Spleen (tissue), 11 donors: ENCODE measurements around the gene ACCSL. TPM values are rescaled to one million over a fixed set of nuclear protein-coding genes. Genes with fewer than 3 reads are reported as not detected.

Experiments
- DNase-seq: peaks from one replicate; pipeline ENCODE4 v3.0.0-alpha.2; 2020
- H3K27ac ChIP-seq, 8 donors: fragments of 200-600 bp; sonication (generic) in 7 of 8; 1 replicate in 4 of 8; 2 replicates in 4 of 8; pipeline versions ENCODE4 v1.5.0 to v1.8.0; 2016 to 2021; ENCODE audit warnings: inconsistent platforms in 4 of 8, mild to moderate bottlenecking in 4 of 8, moderate library complexity in 1 of 8
- H3K27me3 ChIP-seq, 7 donors: fragments of 200-600 bp; sonication (generic) in 6 of 7; replicated peaks in 1 of 7; 1 replicate in 4 of 7; 2 replicates in 3 of 7; pipeline versions ENCODE4 v1.5.0 to v1.8.0; 2016 to 2021; ENCODE audit warnings: inconsistent platforms in 3 of 7, mild to moderate bottlenecking in 1 of 7
- H3K36me3 ChIP-seq, 6 donors: fragments of 200-600 bp; sonication (generic) in 5 of 6; 1 replicate in 4 of 6; 2 replicates in 2 of 6; pipeline versions ENCODE4 v1.5.0 to v1.8.0; 2016 to 2021; ENCODE audit warnings: inconsistent platforms in 2 of 6
- H3K4me1 ChIP-seq, 6 donors: fragments of 200-600 bp; sonication (generic) in 5 of 6; 1 replicate in 3 of 6; 2 replicates in 3 of 6; pipeline versions ENCODE4 v1.5.0 to v1.8.0; 2016 to 2021; ENCODE audit warnings: inconsistent platforms in 3 of 6
- H3K4me3 ChIP-seq, 8 donors: fragments of 200-600 bp; sonication (generic) in 7 of 8; 1 replicate in 4 of 8; 2 replicates in 4 of 8; pipeline versions ENCODE4 v1.5.0 to v1.8.0; 2016 to 2021; ENCODE audit warnings: inconsistent platforms in 4 of 8, mild to moderate bottlenecking in 4 of 8, moderate library complexity in 2 of 8
- H3K9me3 ChIP-seq, 8 donors: fragments of 200-600 bp; sonication (generic) in 7 of 8; 1 replicate in 4 of 8; 2 replicates in 4 of 8; pipeline versions ENCODE4 v1.5.0 to v1.8.0; 2016 to 2021; ENCODE audit warnings: inconsistent platforms in 4 of 8
- POLR2A ChIP-seq, 3 donors: fragments of 450-650 bp; IDR thresholded peaks; one replicate each; pipeline ENCODE4 v1.5.1; 2017; ENCODE audit warnings: antibody characterized with exemption in 3 of 3, mild to moderate bottlenecking in 1 of 3
- POLR2AphosphoS5 ChIP-seq, 3 donors: sonication (generic); formaldehyde crosslinking; IDR thresholded peaks; one replicate each; pipeline ENCODE4 v1.5.1; 2017; ENCODE audit warnings: antibody characterized with exemption in 3 of 3
- WGBS, 5 donors: extraction: QIAGEN DNeasy Blood & Tissue Kit in 3 of 5; methylation state at CpG; one replicate each; pipeline versions ENCODE4 v1.1.5 to v1.1.7; 2013 to 2018; 5-methylcytosine and 5-hydroxymethylcytosine counted together
- intact Hi-C: fragments of 100-400 bp; cut with DNase I; formaldehyde crosslinking; loops from one replicate; pipeline ENCODE4 v1.15.0; 2023; ENCODE audit warnings: low total_unique reads
- polyA plus RNA-seq, 3 donors: library from polyadenylated mRNA; stranded (reverse); fragments of 200-250 nt; gene quantifications; one replicate each; pipeline ENCODE4 v1.2.1, GENCODE V29; 2013
- total RNA-seq, 7 donors: library from RNA; depleted of rRNA in 3 of 7; stranded (reverse); fragments of >200 nt in 3 of 7; fragmentation: NEBNext Ultra II Directional in 4 of 7; extraction: Animal tissue kit (Norgen Biotek cat#: 25700) in 4 of 7; gene quantifications; one replicate each; pipeline versions ENCODE4 v1.1.0 to v1.2.1, GENCODE V29; 2016 to 2021
- TF ChIP-seq, protein P1 (sequence below), 11 experiments: fragments of 200-600 bp in 7 of 11; fragments of 450-650 bp in 4 of 11; sonication (generic) in 4 of 11; IDR thresholded peaks in 8 of 11; conservative IDR thresholded peaks in 3 of 11; 1 replicate in 7 of 11; 2 replicates in 4 of 11; pipeline versions ENCODE4 v1.4.0 to v1.8.0; 2016 to 2021; ENCODE audit warnings: antibody characterized with exemption in 11 of 11, inconsistent platforms in 4 of 11, mild to moderate bottlenecking in 1 of 11
- donor health status: healthy with polysubstance abuse.
- donor health status: DM: no; HTN: no; CAD: no; lungs with moderate emphysema.
- donor health status: DM: no; HTN: no; CAD: no.
- donor health status: Bipolar disorder and iron deficiency.
- donor health status: healthy.
- donor health status: DM: no; HTN: no; CAD: no.
- donor health status: DM: yes; HTN: yes; CAD: no.

The ACCSL gene
- total and polyA plus RNA-seq, 10 donors, result 0.19 to 0.23 (median 0.20) TPM; not detected in 7

DNA sequence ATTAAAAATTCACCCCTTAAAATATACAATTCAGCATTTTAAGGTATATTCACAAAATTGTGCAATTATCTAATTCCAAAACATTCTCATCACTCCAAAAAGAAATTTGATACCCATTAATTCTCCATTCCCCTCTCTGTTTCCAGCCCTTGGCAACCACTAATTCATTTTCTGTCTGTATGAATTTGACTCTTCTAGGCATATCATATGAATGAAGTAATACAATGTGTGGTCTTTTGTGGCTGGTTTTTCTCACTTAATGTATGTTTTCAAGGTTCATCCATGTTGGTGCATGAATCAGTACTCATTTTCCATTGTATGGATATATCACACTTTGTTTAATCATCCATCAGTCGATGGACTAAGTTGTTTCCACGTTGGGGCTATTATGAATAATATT is 29.0 kb upstream of the ACCSL start:
- WGBS, 5 donors, result 64 to 77% (median 69%) methylated on average over 2 of the region's 2 CpGs
- Histone ChIP-seq H3K27me3 (no peaks in the 10 kb centered on the region), H3K27ac (no peak overlapping the region), H3K4me1 (peaks cover 0 to 5% (median 0%) of the 10 kb centered on the region in 6 donors), H3K36me3 (no peaks in the 10 kb centered on the region), H3K4me3 (no peak overlapping the region), H3K9me3 (peaks cover 0 to 12% (median 0%) of the 10 kb centered on the region in 8 donors)
- DNase-seq, result no peak
- intact Hi-C loops, result no loop called here
- TF ChIP-seq POLR2A (IDR thresholded peaks at IDR 0.05) (no peak), POLR2AphosphoS5 (IDR thresholded peaks at IDR 0.05) (no peak)
- TF ChIP-seq, protein P1, sequence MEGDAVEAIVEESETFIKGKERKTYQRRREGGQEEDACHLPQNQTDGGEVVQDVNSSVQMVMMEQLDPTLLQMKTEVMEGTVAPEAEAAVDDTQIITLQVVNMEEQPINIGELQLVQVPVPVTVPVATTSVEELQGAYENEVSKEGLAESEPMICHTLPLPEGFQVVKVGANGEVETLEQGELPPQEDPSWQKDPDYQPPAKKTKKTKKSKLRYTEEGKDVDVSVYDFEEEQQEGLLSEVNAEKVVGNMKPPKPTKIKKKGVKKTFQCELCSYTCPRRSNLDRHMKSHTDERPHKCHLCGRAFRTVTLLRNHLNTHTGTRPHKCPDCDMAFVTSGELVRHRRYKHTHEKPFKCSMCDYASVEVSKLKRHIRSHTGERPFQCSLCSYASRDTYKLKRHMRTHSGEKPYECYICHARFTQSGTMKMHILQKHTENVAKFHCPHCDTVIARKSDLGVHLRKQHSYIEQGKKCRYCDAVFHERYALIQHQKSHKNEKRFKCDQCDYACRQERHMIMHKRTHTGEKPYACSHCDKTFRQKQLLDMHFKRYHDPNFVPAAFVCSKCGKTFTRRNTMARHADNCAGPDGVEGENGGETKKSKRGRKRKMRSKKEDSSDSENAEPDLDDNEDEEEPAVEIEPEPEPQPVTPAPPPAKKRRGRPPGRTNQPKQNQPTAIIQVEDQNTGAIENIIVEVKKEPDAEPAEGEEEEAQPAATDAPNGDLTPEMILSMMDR (IDR thresholded peaks at IDR 0.05 in 8 of 11, conservative IDR thresholded peaks at IDR 0.05 in 3 of 11), result no peak

DNA sequence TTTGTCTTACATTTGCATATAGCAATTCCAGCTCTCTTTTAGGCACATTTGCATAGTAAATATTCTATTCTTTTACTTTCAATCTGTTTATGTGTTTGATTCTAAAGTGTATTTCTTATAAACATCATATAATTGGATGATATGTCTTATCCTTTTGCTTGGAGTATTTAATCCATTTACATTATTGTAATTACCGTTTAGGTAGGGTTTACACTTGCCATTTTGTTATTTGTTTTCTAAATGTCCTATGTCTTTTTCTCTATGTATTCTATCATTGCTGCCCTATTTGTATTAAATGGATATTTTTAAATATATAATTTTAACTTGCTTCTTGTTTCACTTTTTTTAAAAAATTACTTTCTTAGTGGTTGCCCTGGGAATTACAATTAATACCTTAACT is 22.8 kb upstream of the ACCSL start:
- TF ChIP-seq POLR2A (IDR thresholded peaks at IDR 0.05) (no peak), POLR2AphosphoS5 (IDR thresholded peaks at IDR 0.05) (no peak)
- TF ChIP-seq, protein P1 (IDR thresholded peaks at IDR 0.05 in 8 of 11, conservative IDR thresholded peaks at IDR 0.05 in 3 of 11), result no peak
- intact Hi-C loops, result no loop called here
- Histone ChIP-seq H3K36me3 (no peaks in the 10 kb centered on the region), H3K27me3 (peaks cover 0 to 3% (median 0%) of the 10 kb centered on the region in 7 donors), H3K9me3 (peaks cover 0 to 30% (median 10%) of the 10 kb centered on the region in 8 donors), H3K27ac (no peak overlapping the region), H3K4me3 (no peak overlapping the region), H3K4me1 (no peaks in the 10 kb centered on the region)
- WGBS, 5 donors, result 88 to 100% (median 95%) methylated on average over 1 of the region's 1 CpG
- no peak for DNase-seq

DNA sequence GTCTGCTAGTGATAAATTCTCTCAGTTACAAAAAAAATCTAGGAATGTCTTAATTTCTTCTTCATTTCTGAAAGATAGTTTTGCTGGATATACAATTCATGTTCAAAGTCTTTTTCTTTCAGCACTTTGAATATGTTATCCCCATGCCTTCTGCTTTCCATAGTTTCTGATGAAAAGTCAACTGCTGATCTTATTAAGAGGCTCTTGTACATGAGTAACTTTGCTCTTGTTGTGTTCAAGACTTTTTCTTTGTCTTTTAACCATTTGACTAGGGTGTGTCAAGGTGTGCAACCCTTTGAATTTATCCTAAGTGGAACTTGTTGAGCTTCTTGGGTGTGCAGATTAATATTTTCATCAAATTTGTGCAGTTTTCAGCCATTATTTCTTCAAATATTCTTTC is 22.1 kb upstream of the ACCSL start:
- no peak overlapping the region for H3K27ac ChIP-seq
- no peak for DNase-seq
- H3K27me3 ChIP-seq, result peaks cover 0 to 8% (median 0%) of the 10 kb centered on the region in 7 donors
- TF ChIP-seq POLR2A (IDR thresholded peaks at IDR 0.05), result no peak
- TF ChIP-seq POLR2AphosphoS5 (IDR thresholded peaks at IDR 0.05), result no peak
- TF ChIP-seq, protein P1 (IDR thresholded peaks at IDR 0.05 in 8 of 11, conservative IDR thresholded peaks at IDR 0.05 in 3 of 11), result no peak
- H3K9me3 ChIP-seq, result peaks cover 0 to 30% (median 10%) of the 10 kb centered on the region in 8 donors
- intact Hi-C loops, result no loop called here
- H3K4me3 ChIP-seq, result no peak overlapping the region
- no peaks in the 10 kb centered on the region for H3K36me3 ChIP-seq
- H3K4me1 ChIP-seq, result no peaks in the 10 kb centered on the region

DNA sequence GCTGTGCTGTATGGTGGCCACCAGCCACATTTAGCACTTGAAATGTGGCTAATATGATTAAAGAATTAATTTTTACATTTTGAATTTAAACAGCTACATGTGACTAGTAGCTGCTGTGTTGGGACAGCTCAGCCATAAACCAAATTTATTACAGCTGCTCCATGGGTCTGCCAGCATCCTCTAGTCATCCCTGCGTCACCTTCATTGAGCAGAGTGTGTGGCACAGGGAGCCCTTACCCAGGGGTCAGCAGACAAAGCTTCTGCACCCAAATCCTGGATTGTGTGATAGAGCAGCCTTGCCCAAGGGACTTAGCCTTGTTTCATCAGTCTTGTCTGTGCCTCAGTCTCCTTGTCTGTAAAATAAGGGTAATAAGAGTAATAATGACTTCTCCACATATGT is 19.4 kb upstream of the ACCSL start:
- intact Hi-C loops, result no loop called here
- no peak overlapping the region for H3K27ac ChIP-seq
- H3K4me3 ChIP-seq, result no peak overlapping the region
- TF ChIP-seq, protein P1 (IDR thresholded peaks at IDR 0.05 in 8 of 11, conservative IDR thresholded peaks at IDR 0.05 in 3 of 11), result no peak
- no peak for TF ChIP-seq POLR2AphosphoS5 (IDR thresholded peaks at IDR 0.05)
- no peak for TF ChIP-seq POLR2A (IDR thresholded peaks at IDR 0.05)
- no peaks in the 10 kb centered on the region for H3K4me1 ChIP-seq
- no peaks in the 10 kb centered on the region for H3K36me3 ChIP-seq
- H3K27me3 ChIP-seq, result peaks cover 0 to 25% (median 0%) of the 10 kb centered on the region in 7 donors
- 90 to 97% (median 94%) methylated on average over 1 of the region's 1 CpG for WGBS, 5 donors
- no peak for DNase-seq
- peaks cover 0 to 20% (median 10%) of the 10 kb centered on the region in 8 donors for H3K9me3 ChIP-seq
